HG03457 (cell line): ENCODE data around the gene ROBO2.

Experiments
- ATAC-seq: cut with Tn5 transposase; IDR thresholded peaks from one replicate; pipeline ENCODE4 v1.9.1; 2021; ENCODE audit warnings: moderate number of reproducible peaks; ENCODE audit not compliant: unreplicated experiment

Gene ROBO2

GRCh38 chr3:77248420-77248819 is 208.5 kb downstream of the ROBO2 start:
- no peak for ATAC-seq

GRCh38 chr3:77251136-77251535 is 211.2 kb downstream of the ROBO2 start:
- ATAC-seq, result no peak

GRCh38 chr3:77254967-77255831 is 215.3 kb downstream of the ROBO2 start:
- no peak for ATAC-seq

- ATAC-seq, result no peak
Measured at GRCh38 chr3:77256584-77257503, 216.9 kb downstream of the ROBO2 start.

- no peak for ATAC-seq
Measured at GRCh38 chr3:77259694-77260093, 219.8 kb downstream of the ROBO2 start.

- no peak for ATAC-seq
Measured at GRCh38 chr3:77262361-77262760, 222.5 kb downstream of the ROBO2 start.

- no peak for ATAC-seq
Measured at GRCh38 chr3:77267589-77267988, 227.7 kb downstream of the ROBO2 start.

GRCh38 chr3:77271306-77271705 is 231.4 kb downstream of the ROBO2 start:
- no peak for ATAC-seq

- no peak for ATAC-seq
Measured at GRCh38 chr3:77271711-77272110, 231.8 kb downstream of the ROBO2 start.

- no peak for ATAC-seq
Measured at GRCh38 chr3:77279276-77279675, 239.4 kb downstream of the ROBO2 start.

- no peak for ATAC-seq
Measured at GRCh38 chr3:77281721-77282120, 241.8 kb downstream of the ROBO2 start.

- ATAC-seq, result no peak
Measured at GRCh38 chr3:77283108-77283507, 243.2 kb downstream of the ROBO2 start.

GRCh38 chr3:77288348-77288747 is 248.4 kb downstream of the ROBO2 start:
- no peak for ATAC-seq

GRCh38 chr3:77296527-77296926 is 256.6 kb downstream of the ROBO2 start:
- ATAC-seq, result no peak

- ATAC-seq, result no peak
Measured at GRCh38 chr3:77298417-77298816, 258.5 kb downstream of the ROBO2 start.

GRCh38 chr3:77303955-77304699 is 264.2 kb downstream of the ROBO2 start:
- no peak for ATAC-seq

GRCh38 chr3:77304700-77305021 is 264.8 kb downstream of the ROBO2 start:
- no peak for ATAC-seq

- no peak for ATAC-seq
Measured at GRCh38 chr3:77309460-77309859, 269.6 kb downstream of the ROBO2 start.

- no peak for ATAC-seq
Measured at GRCh38 chr3:77313843-77314242, 273.9 kb downstream of the ROBO2 start.

GRCh38 chr3:77319711-77320110 is 279.8 kb downstream of the ROBO2 start:
- ATAC-seq, result no peak

- ATAC-seq, result no peak
Measured at GRCh38 chr3:77320514-77320913, 280.6 kb downstream of the ROBO2 start.
